ENCODE results near the gene VSX2.
A peak's percentile ranks its signal among the peaks of the same experiment; 100 is the strongest.

Gene VSX2

DNA sequence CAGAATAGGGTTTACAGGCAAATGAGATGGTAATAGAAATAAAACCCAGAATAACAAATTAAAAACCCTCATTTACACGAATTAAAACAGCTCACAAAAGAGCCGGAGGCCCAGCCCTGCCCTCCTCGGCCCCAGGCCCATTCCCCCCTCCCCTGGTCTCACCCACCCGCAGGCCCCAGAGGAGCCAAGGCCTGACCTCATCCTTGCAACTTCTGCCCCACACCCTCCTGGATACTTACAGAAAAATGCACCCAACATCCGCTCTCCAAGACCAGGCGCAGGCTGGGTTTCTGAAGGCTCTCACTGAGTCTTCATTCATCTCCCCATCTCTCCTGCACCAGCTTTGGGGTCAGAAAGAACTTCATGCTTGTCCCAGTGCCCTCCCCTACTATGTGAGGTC lies 16.2 kb upstream of the VSX2 start:
- no peak for DNase-seq

DNA sequence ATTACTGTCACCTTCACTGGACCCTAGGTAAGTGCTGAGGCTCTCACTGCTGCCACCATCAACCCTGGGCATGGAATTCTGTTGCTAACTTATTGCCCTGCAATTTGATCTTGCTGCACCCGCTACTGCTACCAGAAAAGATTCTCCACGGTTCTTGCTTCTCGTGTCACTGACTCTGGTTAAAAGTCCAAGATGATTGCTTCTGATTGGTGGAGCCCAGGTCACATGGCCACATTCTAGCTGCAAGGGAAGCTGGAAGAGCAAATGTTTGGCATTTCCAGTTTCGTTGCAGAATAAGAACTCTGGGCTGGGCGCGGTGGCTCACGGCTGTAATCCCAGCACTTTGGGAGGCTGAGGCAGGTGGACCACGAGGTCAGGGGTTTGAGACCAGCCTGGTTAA lies 7.5 kb upstream of the VSX2 start:
- no peak for DNase-seq

DNA sequence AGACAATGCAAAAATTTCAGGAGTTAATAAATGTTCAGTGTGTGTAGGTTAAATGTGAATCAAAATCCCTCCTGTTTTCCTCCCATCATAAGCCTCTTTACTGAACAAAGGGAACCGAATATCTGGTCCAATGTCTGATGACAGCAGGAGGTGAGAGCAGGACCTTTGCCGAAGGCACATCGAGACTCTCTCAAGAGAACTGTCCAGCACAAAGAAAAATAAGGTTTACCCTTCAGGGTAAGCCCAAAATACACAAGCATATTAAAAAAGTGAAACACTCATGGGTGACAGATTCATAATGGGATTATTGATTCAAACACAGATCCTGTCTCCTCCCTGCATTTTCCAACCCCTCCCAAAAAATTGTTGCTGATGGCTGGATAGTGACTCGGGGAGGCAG lies 4.2 kb upstream of the VSX2 start:
- DNase-seq: no peak

DNA sequence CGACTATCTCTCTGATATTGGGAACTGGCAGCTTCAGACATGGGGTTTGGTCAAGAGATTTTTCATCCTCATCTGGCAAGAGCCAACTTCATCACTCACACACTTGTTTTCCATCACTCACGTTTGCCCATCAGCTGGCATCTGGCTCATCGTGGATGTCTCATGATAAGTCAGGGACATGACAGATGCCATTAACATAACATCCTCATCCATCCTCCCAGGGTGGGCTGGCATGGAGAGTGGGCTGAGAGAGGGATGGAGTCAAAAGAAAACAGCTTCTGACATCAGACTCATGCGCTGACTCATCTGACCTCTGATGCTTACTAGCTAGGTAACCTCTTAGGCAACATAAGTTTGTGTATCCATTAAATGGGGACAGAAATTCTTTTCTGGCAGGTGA lies 1.8 kb upstream of the VSX2 start:
- DNase-seq: no peak

DNA sequence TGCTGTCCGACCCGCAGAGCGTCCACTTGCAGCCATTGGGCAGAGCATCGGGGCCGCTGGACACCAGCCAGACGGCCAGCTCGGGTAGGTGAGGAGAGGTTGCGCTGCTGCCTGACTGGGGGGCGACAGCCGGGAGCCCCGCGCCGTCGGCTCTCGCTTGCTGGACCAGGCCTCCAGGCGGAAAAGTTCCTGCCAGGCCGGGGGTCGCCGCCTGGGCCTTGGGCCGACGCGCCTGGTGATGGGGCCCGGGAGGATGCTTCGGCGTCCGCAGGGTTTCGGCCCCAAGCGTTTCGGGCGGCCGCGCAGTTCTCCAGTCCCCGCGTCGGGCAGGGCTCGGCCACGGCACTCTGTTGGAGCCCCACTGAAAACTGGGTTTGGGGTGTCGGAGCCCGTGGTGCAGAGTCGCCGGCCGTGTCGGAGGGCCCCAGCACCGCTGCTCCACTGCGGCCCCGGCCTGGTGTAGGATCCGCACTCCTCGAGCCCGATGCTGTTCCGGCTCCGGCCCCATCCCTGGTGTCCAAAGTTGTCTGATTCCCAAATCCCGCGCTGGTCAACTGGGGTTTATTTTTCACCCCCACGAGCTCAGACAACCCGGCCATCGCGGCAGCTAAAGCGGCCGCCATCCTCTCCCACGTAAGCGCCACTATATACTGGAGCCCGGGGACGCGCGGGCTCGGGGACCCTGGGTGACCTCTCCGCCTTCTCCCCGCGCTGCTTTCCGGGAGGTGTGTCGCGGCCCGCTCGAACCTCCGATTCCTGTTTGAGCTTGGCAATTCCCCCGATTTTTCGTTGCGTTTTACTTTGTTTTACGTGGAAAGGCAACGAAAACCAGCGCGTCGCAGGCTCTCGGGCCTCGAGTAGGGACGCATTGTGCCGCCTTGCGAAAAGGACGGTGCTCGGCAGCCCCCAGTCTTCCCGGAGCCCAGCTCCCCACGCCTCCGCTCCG lies 872 bp downstream of the VSX2 start:
- no peak for DNase-seq

DNA sequence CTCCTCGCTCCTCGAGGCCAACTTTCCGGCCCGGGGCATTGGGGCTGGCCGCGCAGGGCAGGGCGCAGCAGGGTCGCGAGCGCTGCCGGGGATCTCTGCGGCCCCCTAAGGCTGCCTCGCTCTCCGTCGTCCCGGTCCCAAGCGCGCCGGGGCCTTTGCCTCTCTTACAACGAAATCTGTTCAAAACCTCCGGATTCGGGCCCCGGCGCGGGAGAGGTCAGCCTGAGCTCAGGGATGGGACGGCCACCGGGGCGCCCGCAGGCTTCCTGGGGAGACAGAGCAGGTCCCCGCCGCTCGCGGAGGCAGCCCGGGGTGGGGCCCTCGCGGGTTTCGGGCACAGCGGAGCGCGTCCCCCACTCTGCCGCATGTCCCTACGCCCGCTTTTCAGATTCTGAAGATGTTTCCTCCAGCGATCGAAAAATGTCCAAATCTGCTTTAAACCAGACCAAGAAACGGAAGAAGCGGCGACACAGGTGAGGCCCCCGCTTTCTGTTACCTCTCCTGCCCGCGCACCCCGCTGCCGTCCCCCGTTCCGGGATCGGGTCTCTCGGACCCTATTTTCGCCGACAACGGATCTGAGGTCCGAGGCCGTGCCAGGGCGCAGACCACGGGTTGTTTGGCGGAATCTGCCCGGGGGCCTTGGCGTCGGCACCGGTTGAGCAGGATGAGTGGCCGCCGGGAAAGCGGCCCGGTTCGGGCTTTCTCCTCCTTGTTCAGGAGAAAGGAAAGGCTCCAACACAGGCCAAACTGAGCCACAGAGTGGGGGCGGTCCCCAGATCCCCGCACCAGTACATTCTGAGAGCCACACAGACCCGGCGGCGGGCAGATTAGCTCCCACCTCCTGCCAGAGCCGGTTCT lies 1.8 kb downstream of the VSX2 start:
- DNase-seq: no peak

DNA sequence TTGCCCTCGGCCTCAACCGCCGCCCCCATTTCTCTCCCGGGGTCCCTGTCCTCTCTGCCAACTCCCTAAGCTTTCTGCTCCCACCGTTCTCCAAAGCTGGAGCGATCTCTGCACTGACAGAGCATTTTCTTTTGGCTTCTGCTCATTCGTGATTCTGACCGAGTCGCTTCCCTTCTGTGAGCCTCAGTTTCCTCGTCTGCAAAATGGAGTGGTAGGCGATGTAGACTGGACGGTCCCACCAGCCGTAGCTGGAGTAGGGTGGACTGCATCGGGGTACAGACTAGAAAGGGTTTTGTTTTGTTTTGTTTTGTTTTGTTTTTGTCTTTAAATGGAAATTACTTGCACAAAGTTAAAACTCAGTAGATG lies 2.4 kb downstream of the VSX2 start:
- DNase-seq: no peak

DNA sequence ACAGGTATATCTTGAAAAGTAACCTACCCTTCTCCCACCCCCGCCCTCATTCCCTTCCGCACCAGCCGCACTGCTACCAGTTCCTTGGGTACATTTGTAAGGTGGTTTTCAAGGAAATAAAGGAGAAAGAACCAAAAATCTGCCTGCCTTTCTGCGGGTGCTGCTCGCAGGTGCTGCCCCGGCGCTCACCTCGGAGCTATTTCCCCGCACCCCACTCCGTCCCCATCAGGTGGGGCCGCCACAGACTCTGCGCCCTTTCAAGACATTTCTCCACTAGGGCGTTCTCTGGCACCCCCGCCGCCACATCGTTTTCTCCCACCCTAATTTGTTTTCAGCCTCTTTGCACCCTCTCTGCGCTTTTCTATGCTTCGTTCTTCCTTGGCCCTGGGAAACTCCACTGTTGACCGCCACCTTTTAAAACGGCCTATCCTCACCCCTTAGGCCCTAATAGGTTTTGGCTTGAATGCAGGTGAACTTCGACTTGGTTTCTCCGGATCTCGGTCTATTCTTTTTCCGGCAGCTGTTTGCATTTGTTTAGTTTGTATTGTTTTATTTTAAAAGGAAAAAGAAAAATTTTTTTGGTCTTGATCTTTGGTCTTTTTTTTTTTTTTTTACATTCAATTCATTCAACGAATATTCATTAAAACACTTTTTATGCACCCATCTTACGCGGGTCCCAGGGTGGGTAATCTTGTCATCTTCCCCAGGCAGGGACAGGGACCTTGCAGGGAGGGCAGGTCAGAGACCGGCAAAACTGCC lies 3.0 kb downstream of the VSX2 start:
- no peak for DNase-seq

DNA sequence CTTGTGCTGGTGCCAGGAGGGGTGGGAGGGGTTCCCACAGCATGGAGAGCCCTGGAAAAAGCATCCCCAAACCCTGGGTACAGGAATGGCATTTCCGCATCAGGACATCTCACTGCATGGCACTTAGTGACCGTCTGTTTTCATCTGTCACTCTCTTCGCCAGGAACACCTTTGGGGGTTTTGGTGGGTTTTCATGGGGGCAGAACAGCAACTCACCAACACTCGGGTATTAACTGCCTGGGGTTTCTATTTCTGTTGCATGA lies 3.5 kb downstream of the VSX2 start:
- DNase-seq: no peak

DNA sequence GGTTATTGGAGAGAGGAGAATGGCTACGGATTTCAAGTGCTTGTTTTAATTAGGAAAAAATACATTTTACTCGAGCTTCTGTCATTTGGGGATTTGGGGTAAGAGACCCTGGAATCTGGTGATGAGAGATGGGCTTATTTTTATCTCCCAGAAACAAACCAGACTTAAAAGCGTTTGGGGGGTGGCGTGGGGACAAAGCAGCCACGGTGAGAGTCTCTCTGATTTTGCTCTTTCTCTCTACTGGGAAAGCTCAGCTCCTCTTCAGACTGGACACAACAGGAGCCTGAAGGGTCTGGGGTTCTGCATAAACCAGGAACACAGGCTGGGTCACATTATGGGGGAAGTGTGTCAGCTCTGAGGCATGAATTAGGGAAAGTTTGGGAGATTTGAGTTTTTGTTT lies 3.8 kb downstream of the VSX2 start:
- DNase-seq: no peak

DNA sequence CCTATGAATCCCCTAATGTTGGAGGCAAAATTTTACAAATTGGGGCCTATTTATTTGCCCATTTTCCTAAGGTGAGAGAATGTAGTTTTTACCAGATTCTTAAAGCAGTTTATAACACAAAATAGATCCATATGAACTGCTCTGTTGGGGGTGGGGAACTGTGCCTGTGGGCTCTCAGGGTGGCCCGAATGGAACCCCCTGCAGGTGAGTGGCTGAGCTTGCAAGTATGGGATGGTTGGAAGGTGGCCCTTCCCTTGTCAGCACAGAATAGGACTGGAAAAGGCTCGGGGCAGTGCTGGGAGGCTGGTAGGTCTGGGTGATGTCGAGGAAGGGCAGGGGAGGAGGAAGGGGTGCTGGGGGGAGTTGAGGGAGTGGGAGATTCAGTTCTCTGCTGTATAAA lies 4.9 kb downstream of the VSX2 start:
- DNase-seq: no peak

DNA sequence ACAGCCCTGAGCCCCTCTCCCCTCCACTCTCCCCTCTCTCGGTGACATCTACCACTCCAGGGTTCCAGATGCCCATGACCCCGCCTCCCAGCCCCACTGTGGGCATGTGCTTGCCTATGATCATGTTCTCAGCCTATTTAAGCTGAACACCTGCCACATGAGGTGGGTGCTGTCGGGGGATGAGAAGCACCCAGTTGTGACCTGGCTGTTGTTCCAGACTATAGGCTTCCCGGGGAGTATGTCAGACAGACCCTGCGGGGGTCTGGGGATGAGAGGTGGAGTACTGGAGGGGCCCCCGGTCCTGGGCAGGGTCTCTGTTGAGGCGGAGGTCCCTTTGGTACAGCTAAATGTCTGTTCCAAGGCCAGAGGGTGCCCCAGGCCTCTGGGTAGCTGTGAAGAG lies 6.0 kb downstream of the VSX2 start:
- no peak for DNase-seq

DNA sequence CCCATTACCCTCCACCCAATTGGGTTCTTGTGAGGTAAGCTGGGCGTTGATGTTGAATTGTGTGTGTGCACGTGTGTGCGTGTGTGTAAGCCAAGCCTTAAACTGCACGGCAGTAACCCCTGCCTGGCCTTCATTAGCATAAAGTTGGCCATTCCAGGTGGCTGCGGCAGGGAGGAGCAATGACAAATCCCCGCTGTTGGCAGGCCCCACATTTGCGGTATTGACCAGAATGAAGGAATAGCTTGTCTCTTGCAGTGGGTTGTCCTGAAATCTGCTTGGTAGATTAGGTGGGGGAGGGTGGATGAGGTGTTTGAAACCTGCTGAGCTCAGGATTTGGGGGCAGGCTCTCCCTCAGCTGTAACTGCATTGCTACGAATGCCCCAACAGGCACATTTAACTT lies 7.3 kb downstream of the VSX2 start:
- no peak for DNase-seq

DNA sequence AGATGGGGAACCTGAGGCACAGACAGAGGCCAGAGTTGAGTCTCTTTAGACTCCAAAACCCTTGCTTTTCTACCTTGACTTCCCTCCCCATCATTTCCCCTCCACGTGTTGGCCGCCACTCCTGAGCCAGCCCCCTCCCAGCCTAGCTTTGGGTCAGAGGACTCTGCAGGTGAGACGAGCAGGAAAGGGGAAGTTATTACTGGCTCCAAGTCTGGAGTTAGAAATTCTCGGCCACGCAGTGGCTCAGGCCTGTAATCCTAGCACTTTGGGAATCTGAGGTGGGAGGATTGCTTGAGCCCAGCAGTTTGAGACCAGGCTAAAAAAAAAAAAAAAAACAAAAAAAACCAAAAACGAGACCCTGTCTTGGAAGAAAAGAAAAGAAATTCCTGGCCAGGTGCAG lies 8.8 kb downstream of the VSX2 start:
- DNase-seq: no peak

DNA sequence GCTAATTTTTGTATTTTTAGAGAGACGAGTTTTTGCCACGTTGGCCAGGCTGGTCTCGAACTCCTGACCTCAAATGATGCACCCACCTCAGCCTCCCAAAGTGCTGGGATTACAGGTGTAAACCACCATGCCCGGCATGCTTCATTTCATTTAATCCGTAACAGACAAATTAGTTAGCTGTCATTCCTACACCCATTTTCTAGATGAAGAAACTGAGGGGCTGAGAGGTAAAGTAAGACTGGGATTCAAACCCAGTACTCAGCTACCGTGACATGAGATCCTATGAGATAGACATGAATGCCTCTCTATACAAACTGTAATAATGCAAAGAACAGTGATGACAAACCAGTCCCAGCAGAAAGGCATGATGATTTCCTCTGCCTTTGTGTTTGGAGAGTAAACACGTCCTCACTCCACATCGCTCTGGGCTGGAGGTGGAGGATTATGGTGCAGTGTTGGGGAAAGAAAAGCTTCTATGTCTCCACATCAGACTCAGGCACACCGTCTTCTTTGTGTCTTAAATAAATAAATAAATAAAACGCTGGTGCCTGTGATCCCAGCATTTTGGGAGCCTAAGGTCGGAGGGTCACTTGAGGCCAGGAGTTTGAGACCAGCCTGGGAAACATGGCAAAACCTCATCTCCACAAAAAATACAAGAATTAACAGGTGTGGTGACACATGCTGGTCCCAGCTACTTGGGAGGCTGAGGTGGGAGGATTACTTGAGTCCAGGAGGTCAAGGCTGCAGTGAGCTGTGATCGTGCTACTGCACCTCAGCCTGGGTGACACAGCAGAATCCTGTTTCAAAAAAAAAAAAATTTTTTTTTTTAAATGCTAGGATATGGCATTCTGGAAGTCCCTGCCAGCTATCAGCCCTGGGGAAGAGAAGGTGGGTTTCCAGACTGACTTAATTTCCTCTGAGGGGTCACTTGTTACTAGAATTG lies 10.5 kb downstream of the VSX2 start:
- DNase-seq: no peak

DNA sequence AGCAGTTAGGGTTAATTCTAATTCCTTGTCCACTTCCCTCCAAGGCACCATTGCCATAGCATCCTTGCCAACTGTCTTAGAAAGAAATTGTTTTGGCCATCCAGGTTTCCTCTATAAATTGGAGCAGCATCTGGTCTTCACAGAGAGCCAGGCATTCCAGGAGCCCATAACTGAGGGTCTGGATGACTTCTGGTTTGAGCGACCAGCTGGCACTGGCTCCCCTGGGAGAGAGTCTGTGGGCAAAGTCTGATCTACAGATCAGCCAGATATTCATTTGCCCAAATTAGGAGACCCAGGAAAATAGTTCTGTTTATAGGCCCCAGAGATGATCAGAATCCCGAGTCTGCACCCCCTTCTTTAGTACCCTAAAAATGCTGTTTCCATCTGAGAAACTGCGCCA lies 16.0 kb downstream of the VSX2 start:
- no peak for DNase-seq

DNA sequence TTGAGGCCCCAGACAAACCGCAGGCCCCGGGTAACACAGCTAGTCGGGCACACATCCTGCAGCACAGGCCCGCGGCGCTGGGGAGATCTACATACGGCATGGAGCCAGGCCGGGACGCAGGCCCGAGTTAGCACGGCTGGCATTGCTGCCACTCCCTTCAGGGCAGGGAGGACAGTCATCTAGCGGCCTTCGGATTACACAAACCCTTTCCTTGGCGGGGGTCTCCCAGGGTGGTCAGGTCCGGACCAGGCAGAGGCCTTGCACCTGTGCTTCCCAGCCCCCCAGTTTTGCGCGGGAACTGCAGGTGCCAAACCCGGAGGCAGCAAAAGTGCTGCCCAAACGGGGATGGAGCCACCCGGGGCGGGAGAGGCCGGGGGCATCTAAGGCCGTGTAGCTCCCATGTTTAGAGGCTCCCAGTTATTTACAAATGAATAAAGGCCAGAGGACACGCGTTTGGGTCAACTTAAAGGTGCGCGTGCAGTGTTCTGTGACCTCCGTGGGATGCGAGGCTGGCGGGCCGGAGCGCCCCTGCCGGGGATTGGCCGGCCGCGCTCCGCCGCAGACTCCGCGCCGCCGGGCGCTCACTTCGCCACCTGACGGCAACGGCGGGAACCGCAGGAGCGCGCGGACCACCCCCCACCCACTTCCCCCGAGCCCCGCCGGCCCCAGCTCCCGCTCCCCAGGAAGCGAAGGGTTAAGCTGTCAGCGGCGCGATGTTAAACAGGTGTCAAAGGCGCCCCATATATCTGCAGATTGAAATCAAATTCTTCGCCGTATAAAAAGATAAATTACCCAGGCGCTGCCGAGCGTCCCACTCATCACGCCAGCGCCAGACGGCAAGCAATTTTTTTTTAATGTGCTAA lies 18.1 kb downstream of the VSX2 start:
- DNase-seq: peak; percentile 64

DNA sequence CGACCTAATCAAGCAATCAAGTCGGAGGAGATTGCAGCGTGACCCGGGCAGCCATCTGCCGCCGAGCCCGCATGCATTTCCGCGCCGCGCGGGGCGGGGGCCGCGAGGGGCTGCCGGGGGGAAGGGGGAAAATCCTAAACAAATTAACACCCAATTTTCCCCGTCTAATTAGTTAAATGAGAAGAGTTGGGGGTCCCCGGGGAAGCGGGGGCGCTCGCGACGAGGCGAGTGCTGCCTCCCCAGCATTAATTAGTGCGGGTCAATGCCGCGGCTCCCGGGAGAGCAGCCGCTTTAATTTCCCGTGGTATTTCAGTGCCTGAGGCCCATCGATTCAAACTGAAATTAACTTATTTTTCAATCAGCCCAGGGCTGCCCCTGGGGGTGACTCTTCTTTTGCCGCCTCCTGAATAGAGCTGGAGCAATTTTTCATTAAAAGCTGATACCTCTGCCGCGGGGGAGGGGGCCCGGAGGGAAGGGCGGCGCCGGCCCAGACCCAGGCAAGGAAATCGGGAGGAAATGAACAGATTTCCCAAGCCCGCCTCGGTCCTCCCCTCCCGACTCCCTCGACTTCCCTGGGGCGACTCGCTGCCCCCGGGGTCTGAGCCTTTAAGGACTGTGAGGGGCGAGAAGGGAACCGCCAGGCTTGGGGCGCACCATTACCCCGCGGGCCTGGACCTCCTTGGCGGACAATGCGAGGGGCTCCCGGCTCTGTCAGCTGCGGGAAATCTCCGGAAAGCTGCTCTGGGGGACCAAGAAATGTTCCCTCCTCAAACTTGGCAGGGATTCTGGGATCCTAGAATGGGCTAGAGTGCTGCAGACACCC lies 18.9 kb downstream of the VSX2 start:
- no peak for DNase-seq

DNA sequence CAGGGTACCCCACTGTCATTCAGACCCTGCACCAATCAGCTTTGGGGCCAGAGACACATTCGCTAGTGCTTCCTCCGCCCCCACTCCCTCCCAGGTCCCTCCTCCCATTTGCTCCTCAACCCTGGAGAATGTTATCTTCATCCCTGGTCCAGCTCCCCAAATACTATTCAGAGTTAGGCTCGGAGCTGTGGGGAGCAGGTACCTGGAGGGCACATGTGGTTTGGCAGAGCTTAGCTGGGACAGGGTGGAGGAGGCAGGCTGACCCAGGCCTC lies 19.5 kb downstream of the VSX2 start:
- no peak for DNase-seq

DNA sequence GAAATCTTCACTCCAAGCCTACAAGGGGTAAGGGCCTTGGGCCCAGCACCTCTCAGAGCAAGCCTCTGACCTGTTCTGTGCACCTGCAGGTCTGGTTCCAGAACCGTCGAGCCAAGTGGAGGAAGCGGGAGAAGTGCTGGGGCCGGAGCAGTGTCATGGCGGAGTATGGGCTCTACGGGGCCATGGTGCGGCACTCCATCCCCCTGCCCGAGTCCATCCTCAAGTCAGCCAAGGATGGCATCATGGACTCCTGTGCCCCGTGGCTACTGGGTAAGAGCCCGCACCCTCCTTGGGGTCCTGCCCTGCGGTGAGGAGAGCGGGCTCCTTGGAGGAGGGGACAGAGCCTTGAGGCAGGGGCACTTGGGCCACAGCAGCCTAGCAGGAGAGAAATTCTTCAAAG lies 20.3 kb downstream of the VSX2 start:
- DNase-seq: no peak

Data from CD4-positive, alpha-beta T cell treated with Interleukin-21 for 1 hour (primary cell).